Kidney epithelial cell (primary cell): Measurements from ENCODE around the gene RNF123. TPM values are rescaled to one million over a fixed set of nuclear protein-coding genes. Genes with fewer than 3 reads are reported as not detected.
"Not testable (repeated sequence)": the region's sequence is repeated elsewhere in the genome, so short reads cannot be mapped to it uniquely, and the experiment has no call there.

Experiments used
- DNase-seq: peaks from one replicate; pipeline ENCODE4 v3.0.0-alpha.2; 2010; ENCODE audit warnings: low read depth
- H3K27me3 ChIP-seq: 2 replicates; pipeline ENCODE4 v1.6.0; 2011; ENCODE audit warnings: low read length; ENCODE audit not compliant: control insufficient read depth, insufficient read depth
- H3K36me3 ChIP-seq: 2 replicates; pipeline ENCODE4 v1.5.1; 2011; ENCODE audit warnings: low read length; ENCODE audit not compliant: control insufficient read depth, insufficient read depth
- H3K4me3 ChIP-seq: 2 replicates; pipeline ENCODE4 v1.5.1; 2011; ENCODE audit warnings: low read depth, mild to moderate bottlenecking, control low read depth, low read length
- CTCF ChIP-seq: IDR thresholded peaks from 2 replicates; pipeline ENCODE4 v1.5.1; 2011; ENCODE audit warnings: mild to moderate bottlenecking, moderate library complexity, low read length, control low read depth, inconsistent platforms; ENCODE audit not compliant: insufficient read depth, poor library complexity, severe bottlenecking
- total RNA-seq: library from RNA; depleted of rRNA; stranded (reverse); fragments of >200 nt; gene quantifications from 2 replicates; pipeline ENCODE4 v1.2.3, GENCODE V29; 2015

Gene RNF123
- total RNA-seq, 1 donor from 2014 or later, result 30.8 TPM

DNA sequence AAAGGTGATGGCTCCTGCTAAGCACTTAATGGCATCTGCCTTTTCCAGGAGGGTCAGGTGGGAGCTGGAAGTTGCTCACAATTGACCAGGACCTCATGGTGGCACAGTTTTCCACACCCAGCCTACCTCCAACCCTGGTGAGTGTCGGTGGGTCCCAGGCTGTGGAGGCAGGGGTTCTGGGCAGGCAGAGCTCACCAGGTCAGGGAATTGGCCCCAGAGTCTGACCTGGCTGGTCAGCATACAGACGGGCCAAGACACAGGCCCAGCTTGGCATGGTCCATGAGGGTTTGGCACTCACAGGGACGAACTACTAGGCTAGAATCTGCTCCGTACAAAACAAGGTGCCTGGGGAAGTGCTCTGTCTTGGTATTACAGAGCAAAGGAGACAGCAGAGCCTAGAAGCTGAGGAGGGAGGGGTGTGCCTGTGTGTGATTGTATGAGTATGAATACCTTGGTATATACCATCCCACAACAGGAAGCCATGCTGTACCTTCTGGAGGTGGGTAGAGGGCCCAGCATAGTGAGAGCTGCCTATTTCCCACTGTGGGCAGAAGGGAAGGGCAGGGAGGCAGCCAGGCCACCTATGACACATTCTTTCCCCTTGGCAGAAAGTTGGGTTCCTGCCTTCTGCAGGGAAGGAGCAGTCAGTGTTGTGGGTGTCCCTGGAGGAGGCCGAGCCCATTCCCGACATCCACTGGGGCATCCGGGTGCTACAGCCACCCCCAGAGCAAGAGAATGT, 8.7 kb upstream of the RNF123 start:
- Histone ChIP-seq H3K4me3 (no peak overlapping the region), H3K36me3 (peaks cover 14% of the 10 kb centered on the region), H3K27me3 (no peaks in the 10 kb centered on the region)
- no peak for TF ChIP-seq CTCF
- no peak for DNase-seq

- no peak for TF ChIP-seq CTCF
- Histone ChIP-seq H3K36me3 (peaks cover 14% of the 10 kb centered on the region), H3K4me3 (no peak overlapping the region), H3K27me3 (no peaks in the 10 kb centered on the region)
- DNase-seq, result no peak
Measured at GRCh38 chr3:49681232-49681522, 8.2 kb upstream of the RNF123 start.

GRCh38 chr3:49681543-49681942, 7.8 kb upstream of the RNF123 start:
- H3K4me3 ChIP-seq, result no peak overlapping the region
- H3K36me3 ChIP-seq, result peaks cover 14% of the 10 kb centered on the region

GRCh38 chr3:49683162-49683561, 6.2 kb upstream of the RNF123 start:
- H3K4me3 ChIP-seq, result no peak overlapping the region
- TF ChIP-seq CTCF, result no peak
- peaks cover 11% of the 10 kb centered on the region for H3K36me3 ChIP-seq
- no peak for DNase-seq
- peaks cover 2% of the 10 kb centered on the region for H3K27me3 ChIP-seq

More at GRCh38 chr3:49681543-49681942, 7.8 kb upstream of the RNF123 start:
- peaks cover 2% of the 10 kb centered on the region for H3K27me3 ChIP-seq
- TF ChIP-seq CTCF, result no peak
- DNase-seq, result no peak

DNA sequence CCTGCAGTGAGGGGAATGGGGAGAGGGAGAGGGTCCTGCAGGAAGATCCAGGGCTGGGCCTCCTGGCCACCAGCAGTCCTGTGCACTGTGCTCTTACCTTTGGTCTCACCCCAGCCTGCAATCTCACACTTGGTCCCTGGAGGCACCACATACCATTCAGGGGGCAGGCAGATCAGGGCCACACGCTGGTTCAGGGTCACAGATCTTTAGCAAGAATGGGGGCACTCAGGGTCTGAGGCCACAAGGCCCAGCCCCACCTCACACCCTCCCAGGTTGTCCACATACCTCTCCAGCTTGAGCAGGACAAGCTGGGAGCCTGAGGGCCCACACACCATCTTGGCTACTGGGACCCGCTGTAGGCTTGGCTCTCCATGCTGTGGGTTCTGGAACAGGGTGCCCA, 4.9 kb upstream of the RNF123 start:
- H3K36me3 ChIP-seq, DNase-seq, H3K27me3 ChIP-seq, H3K4me3 ChIP-seq: not testable (repeated sequence)

DNA sequence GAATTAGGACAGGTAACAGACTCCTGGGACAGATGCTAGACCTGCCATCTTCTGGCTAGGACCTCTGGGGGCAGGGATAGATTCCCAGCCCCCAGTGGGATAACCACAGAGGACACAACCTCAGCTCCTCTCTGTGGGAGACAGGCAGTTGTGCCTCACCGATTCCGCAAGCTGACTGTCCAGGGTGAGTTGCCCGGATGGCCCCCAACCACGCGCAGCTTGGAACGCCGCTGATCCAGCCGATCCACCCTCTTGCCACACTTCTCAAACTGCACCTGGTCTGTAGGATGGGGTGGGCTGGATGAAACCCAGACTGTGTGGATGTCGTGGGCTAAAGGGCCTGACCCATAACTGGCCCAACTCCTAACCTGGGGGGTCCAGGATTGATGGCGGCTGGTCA, 4.3 kb upstream of the RNF123 start:
- not testable (repeated sequence) for H3K36me3 ChIP-seq, DNase-seq, H3K4me3 ChIP-seq, H3K27me3 ChIP-seq

GRCh38 chr3:49685846-49686245, 3.5 kb upstream of the RNF123 start:
- H3K27me3 ChIP-seq, DNase-seq, H3K36me3 ChIP-seq: not testable (repeated sequence)
- peak overlapping the region; percentile 11 for H3K4me3 ChIP-seq

DNA sequence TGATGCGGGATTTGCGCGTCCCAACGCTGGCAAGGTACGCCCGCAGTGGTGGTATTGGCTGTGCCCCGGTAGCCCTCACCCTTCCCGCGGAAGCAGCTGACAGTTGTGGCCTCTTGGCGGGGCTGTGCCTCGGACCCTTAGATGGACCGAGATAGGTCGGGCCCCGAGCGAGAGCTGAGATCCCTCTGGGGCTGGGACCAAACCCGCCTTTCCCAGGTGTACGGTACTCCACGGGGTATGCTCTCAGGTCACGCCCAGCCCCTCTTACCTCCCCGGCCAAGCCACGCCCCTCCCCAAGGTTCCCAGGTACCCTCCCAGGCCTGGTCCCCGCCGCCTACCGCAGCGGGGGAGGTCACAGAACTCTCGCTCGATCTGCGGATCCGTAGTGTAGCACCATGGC, 3.0 kb upstream of the RNF123 start:
- not testable (repeated sequence) for DNase-seq, H3K27me3 ChIP-seq, H3K36me3 ChIP-seq
- peak overlapping the region; percentile 35 for H3K4me3 ChIP-seq

- peak overlapping the region; percentile 35 for H3K4me3 ChIP-seq
- H3K27me3 ChIP-seq, DNase-seq, H3K36me3 ChIP-seq: not testable (repeated sequence)
Measured at GRCh38 chr3:49686769-49687423, 2.5 kb upstream of the RNF123 start.

- DNase-seq, H3K4me3 ChIP-seq, H3K27me3 ChIP-seq, H3K36me3 ChIP-seq: not testable (repeated sequence)
Measured at GRCh38 chr3:49687424-49687795, 1.9 kb upstream of the RNF123 start.
